ENCODE results near the gene VWA7.
A peak's percentile ranks its signal among the peaks of the same experiment; 100 is the strongest.

VWA7 gene

GRCh38 chr6:31778999-31779885 is 2.1 kb upstream of the VWA7 start:
- DNase-seq (ENCODE audit: low read depth in 2 of 2): no peak

DNA sequence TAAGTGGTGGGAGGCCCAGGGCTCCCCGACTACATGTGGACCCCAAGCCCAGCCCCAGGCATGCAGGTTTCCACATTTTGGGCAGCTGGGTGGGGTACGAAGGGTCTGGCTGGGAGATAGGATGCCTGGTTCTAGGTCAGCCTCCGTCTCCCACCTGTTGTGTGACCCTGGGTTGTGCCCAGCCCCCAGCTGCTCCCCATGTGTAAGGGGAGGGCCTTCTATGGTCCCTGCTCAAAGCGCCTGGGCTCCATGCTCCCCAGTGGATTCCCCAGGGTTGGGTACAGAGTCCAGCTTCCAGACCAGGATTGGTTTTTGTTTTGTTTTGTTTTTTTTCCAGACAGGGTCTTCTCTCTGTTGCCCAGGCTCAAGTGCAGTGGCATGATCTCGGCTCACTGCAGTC is 1.1 kb upstream of the VWA7 start:
- no peak for DNase-seq (ENCODE audit: low read depth in 2 of 2)

GRCh38 chr6:31777667-31778050 is 531 bp upstream of the VWA7 start:
- no peak for DNase-seq (ENCODE audit: low read depth in 2 of 2)

- DNase-seq (ENCODE audit: low read depth in 2 of 2): peak in 1 of 2 experiments; percentile 11
These were observed 591 bp downstream of the VWA7 start for GRCh38 chr6:31776485-31776988.

GRCh38 chr6:31775633-31776484 is 1.3 kb downstream of the VWA7 start:
- no peak for DNase-seq (ENCODE audit: low read depth in 2 of 2)

- no peak for DNase-seq (ENCODE audit: low read depth in 2 of 2)
These were observed 1.9 kb downstream of the VWA7 start for GRCh38 chr6:31775184-31775583.

GRCh38 chr6:31771992-31772358 is 5.2 kb downstream of the VWA7 start:
- no peak for DNase-seq (ENCODE audit: low read depth in 2 of 2)

DNA sequence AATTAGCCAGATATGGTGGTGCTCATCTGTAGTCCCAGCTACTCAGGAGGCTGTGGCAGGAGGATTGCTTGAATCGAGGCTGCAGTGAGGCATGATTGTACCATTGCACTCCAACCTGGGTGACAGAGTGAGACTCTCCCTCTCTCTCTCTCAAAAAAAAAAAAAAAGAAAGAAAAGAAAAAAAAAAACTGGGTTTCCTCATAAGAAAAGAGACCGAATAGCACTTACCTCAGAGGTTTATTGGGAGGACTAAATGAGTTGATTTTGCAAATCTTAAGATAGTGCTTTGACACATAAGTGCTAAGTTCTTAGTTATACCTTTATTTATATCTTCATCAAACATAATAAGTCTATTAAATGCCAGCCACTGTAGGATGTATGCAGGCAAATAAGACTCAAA is 6.3 kb downstream of the VWA7 start:
- no peak for DNase-seq (ENCODE audit: low read depth in 2 of 2)

DNA sequence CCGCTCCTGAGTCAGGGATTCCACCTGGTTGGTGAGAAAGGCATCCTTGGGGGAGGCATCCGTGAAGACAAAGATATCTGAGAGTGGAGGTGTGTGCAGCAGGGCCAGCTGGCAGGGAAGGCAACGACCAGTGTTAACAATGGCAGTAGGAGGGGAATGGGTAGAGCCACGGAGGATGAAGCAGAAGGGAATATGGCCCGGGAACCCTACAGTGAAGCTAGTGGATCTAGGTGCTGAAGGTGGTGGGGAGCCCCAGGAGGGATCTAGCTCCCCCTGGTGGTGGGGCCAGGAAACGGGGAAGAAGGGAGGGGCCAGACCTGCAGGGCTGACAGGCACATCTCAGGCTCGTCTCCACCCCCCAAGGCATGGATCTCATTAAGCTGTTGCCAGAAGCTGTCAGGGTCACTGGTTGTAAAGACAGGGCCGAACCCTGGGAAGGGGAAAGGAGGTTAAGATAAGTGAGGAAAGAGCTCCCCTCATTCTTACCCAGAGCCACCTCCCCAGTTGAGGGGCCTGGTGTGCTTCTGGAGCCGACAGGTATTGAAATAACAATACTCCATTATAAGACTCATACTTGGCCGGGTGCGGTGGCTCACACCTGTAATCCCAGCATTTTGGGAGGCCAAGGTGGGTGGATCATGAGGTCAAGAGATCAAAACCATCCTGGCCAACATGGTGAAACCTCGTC is 7.3 kb downstream of the VWA7 start:
- DNase-seq (ENCODE audit: low read depth in 2 of 2): peak; percentile 61 to 73

- no peak for DNase-seq (ENCODE audit: low read depth in 2 of 2)
These were observed 8.5 kb downstream of the VWA7 start for GRCh38 chr6:31768363-31769257.

- DNase-seq (ENCODE audit: low read depth in 2 of 2): no peak
These were observed 10.0 kb downstream of the VWA7 start for GRCh38 chr6:31767096-31767645.

- no peak for DNase-seq (ENCODE audit: low read depth in 2 of 2)
These were observed 11.0 kb downstream of the VWA7 start for GRCh38 chr6:31765910-31766794.

DNA sequence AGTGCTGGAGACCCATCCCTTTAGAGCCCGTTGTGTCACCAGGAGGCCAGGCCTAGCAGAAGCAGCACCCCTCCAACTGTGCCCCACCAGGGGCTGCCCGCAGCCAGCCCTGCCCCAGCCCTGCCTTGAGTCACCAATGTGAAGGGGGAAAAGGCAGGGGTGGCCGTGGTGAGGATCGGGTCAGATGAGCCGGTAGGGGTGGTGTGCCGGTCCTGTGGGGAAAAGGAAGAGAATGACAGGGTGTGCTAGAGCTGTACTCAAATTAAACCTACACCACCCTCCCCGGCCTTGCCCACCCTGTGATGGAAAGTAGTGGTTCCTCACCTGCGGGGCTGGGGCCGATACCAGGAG is 11.6 kb downstream of the VWA7 start:
- DNase-seq (ENCODE audit: low read depth in 2 of 2): no peak

DNA sequence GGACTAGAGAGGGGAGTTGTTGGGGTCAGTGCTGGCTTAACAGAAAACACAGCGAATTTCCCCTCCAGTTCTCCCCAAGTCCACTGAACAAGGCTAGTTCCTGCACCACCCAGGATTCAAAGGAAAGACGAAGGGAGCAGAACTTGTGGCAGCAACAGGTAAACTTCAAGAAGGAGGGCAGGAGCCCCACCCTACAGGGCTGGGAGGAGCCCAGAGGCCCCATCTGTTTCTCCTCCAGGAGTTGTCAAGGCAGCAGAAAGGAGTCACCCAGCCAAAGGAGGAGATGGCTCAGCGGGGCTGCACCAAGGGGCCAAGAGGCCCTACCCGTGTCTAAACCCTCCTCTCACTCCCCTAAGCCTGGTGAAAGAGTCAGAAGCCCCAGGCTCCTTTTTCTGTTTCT is 12.9 kb downstream of the VWA7 start:
- DNase-seq (ENCODE audit: low read depth in 2 of 2): no peak

DNA sequence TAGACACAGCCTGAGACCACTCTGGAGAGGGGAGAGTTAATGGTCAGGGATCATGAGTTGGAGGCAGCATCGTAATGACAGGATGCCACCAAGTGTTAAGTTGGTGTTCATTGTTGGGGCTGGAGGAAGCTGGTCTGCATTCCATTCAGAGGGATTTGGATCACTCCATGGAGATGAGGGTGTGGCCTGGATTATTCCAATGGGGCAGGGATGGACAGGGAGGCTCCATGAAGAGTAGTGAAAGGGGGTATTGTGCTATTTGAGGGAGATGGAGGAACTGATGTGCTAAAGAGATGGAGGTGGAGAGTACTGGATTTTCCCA is 13.5 kb downstream of the VWA7 start:
- DNase-seq (ENCODE audit: low read depth in 2 of 2): no peak

DNA sequence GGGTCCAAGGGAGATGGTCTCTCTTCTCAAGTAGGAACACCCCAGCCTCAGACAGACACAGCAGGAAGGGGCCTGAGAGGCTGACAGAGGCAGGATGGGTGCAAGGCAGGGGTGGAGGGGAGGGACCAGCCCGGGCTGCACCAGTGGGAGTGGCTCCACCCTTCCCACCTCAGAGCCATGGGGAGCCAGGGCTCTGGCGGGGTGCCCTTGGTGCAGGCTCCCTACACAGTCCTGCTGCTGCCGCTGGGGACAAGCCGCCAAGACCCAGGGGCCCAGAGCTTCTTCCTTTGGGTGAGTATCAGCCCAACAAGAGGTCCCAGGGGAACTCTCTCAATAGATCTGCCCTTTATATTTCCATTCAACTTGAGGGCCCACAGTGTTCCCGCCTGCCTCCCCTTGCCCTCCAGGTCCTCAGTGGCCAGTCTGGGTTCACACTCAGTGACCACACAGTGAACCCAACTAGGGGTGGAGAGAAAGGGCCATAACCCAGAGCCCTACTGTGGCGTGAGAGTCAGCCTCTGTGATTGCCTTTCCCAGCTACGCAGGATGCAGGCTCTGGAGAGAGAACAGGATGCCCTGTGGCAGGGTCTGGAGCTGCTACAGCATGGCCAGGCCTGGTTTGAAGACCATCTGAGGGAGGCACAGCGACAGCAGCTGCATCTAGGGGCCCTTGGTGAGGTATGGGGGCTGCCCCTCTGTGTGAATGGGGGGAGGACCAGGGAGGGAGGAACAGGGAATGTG is 14.1 kb downstream of the VWA7 start:
- DNase-seq (ENCODE audit: low read depth in 2 of 2): no peak

DNA sequence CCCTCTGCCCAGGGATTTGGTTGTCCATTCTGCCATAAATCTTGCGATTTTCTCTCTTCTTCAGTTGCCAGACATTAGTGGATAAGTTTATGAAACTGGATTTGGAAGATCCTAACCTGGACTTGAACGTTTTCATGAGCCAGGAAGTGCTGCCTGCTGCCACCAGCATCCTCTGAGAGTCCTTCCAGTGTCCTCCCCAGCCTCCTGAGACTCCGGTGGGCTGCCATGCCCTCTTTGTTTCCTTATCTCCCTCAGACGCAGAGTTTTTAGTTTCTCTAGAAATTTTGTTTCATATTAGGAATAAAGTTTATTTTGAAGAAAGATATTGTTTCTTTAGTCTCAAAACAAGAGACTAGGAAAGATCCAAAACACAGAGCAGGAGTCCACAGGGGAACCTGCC is 14.8 kb downstream of the VWA7 start, which contains the start of gene SAPCD1:
TSS of gene SAPCD1 (plus strand) at position 301 of the 400 bp plus-strand sequence. CDS start 399 bp downstream, outside the sequence.
- DNase-seq (ENCODE audit: low read depth in 2 of 2): no peak

DNA sequence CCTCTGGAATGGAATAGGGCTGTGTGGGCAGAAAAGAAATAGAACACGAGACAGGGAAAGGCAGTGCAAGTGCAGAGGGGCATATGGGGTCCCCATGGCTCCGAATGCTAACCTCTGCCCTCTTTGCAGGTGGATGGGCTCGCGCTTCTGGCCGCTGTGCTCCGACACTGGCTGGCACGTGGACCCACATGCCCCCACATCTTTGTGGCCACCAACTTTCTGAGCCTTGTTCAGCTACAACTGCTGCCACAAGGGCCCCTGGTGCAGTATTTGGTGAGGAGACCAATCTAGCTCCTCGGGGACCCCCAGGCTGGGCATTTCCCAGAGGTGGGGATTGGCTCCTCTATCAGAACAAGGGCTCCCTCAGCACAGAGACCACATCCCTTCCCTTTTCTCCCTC is 15.8 kb downstream of the VWA7 start:
- DNase-seq (ENCODE audit: low read depth in 2 of 2): no peak

GRCh38 chr6:31760790-31761189 is 16.3 kb downstream of the VWA7 start:
- no peak for DNase-seq (ENCODE audit: low read depth in 2 of 2)

All from stimulated activated CD4-positive, alpha-beta T cell treated with anti-CD3 and anti-CD28 coated beads, Interleukin-12 subunit alpha, Interleukin-12 subunit beta, amount 100 ng/mL, for 24 hours (primary cell).